ENCODE data around the gene KIF12. TPM values are rescaled to one million over a fixed set of nuclear protein-coding genes. Genes with fewer than 3 reads are reported as not detected.

Gene KIF12
- polyA plus RNA-seq, 3 donors: not detected

GRCh38 chr9:114119242-114120191 is 20.4 kb upstream of the KIF12 start:
- H3K36me3 Mint-ChIP-seq: no peaks in the 10 kb centered on the region
- Histone ChIP-seq H3K4me2 (replicated peaks; ENCODE audit: extremely low read depth, low read length, poor library complexity, severe bottlenecking) (no peak overlapping the region), H3K27ac (ENCODE audit: low read depth in 1 of 2, low read length in 2 of 2) (no peak overlapping the region), H3K9ac (ENCODE audit: insufficient read depth, low read length, poor library complexity, severe bottlenecking) (no peak overlapping the region), H3K9me3 (replicated peaks in 1 of 2; ENCODE audit: control insufficient read depth in 1 of 2, insufficient read depth in 1 of 2, low read length in 2 of 2) (no peaks in the 10 kb centered on the region), H4K20me1 (ENCODE audit: insufficient read depth, low read length) (no peaks in the 10 kb centered on the region), H3K79me2 (ENCODE audit: insufficient read depth, low read length) (no peaks in the 10 kb centered on the region), H3K4me1 (ENCODE audit: control insufficient read depth in 1 of 2, insufficient read depth in 2 of 2, low read length in 2 of 2) (no peaks in the 10 kb centered on the region), H3K27me3 (ENCODE audit: control insufficient read depth in 2 of 2, insufficient read depth in 2 of 2, low read length in 2 of 2) (no peaks in the 10 kb centered on the region), H3K36me3 (replicated peaks in 1 of 2; ENCODE audit: control insufficient read depth in 1 of 2, insufficient read depth in 2 of 2, low read length in 2 of 2) (no peaks in the 10 kb centered on the region), H3K4me3 (replicated peaks in 1 of 3; ENCODE audit: low read depth in 2 of 3, low read length in 3 of 3) (no peak overlapping the region), H2AFZ (ENCODE audit: insufficient read depth, low read depth, low read length, poor library complexity, severe bottlenecking) (no peak overlapping the region)
- DNase-seq: no peak
- peaks cover 0 to 2% (median 0%) of the 10 kb centered on the region in 7 donors for H3K9me3 Mint-ChIP-seq
- peak overlapping the region in 1 of 7 donors; percentile 7 for H3K27ac Mint-ChIP-seq
- WGBS (ENCODE audit: insufficient coverage): 71% methylated on average over 5 of the region's 9 CpGs
- intact Hi-C loops (cut with micrococcal nuclease): no loop called here
- peaks cover 7 to 23% (median 11%) of the 10 kb centered on the region in 3 donors for H3K27me3 Mint-ChIP-seq (ENCODE audit: low read depth in 3 of 3)
- H3K4me3 Mint-ChIP-seq: no peak overlapping the region
- no peaks in the 10 kb centered on the region for H3K4me1 Mint-ChIP-seq
- no peak for TF ChIP-seq CTCF (IDR thresholded peaks at IDR 0.05)

DNA sequence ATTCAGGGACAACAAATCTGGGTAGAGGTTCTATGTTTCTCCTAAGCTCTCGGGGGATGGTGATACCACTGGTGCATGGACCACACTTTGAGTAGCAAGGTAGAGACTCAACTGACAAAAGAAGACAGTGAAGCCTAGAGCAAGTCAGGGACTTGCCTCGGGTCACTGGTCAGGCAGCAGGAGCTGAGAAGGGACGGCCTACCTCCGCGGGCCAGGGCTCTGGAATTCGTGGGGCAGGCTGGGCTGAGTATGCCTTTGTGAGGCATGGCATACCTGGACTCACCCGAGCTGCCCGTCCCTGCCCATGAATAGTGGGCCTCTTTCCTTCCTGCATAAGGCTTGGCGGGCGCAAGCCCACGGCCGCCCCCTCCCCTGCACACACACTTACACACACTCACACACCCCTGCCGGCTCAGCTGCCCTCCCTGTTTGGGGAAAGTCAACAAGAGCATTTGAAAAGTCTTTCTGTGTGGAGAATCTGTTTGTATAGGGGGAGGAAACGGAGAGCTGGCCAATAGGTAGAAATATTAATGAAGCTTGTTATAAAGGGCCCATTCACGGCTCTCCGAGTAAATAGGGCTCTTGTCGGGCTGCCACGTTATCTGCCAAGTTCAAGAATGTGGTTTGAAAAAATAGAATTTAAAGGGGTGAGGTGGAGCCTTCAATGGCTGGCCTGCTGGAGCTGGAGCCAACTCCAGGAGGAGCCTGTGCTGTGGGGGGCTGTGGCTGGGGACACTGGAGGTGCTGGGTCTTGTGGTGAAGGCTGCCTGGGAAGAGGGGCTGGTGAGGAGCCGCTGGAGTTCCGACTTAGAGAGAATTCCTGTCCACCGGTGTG is 19.1 kb upstream of the KIF12 start:
- no peaks in the 10 kb centered on the region for H3K36me3 Mint-ChIP-seq
- H3K9ac ChIP-seq (ENCODE audit: insufficient read depth, low read length, poor library complexity, severe bottlenecking): no peak overlapping the region
- H4K20me1 ChIP-seq (ENCODE audit: insufficient read depth, low read length): no peaks in the 10 kb centered on the region
- no peaks in the 10 kb centered on the region for H3K36me3 ChIP-seq (replicated peaks in 1 of 2; ENCODE audit: control insufficient read depth in 1 of 2, insufficient read depth in 2 of 2, low read length in 2 of 2)
- no peak overlapping the region for H3K4me2 ChIP-seq (replicated peaks; ENCODE audit: extremely low read depth, low read length, poor library complexity, severe bottlenecking)
- no peaks in the 10 kb centered on the region for H3K4me1 ChIP-seq (ENCODE audit: control insufficient read depth in 1 of 2, insufficient read depth in 2 of 2, low read length in 2 of 2)
- WGBS (ENCODE audit: insufficient coverage): 80% methylated on average over 12 of the region's 21 CpGs
- no peak overlapping the region for H3K27ac ChIP-seq (ENCODE audit: low read depth in 1 of 2, low read length in 2 of 2)
- H2AFZ ChIP-seq (ENCODE audit: insufficient read depth, low read depth, low read length, poor library complexity, severe bottlenecking): no peak overlapping the region
- intact Hi-C loops (cut with micrococcal nuclease): no loop called here
- H3K27me3 ChIP-seq (ENCODE audit: control insufficient read depth in 2 of 2, insufficient read depth in 2 of 2, low read length in 2 of 2): no peaks in the 10 kb centered on the region
- TF ChIP-seq CTCF (IDR thresholded peaks at IDR 0.05): no peak
- no peak overlapping the region for H3K27ac Mint-ChIP-seq
- DNase-seq: no peak
- no peak overlapping the region for H3K4me3 Mint-ChIP-seq
- H3K27me3 Mint-ChIP-seq (ENCODE audit: low read depth in 3 of 3): peaks cover 5 to 21% (median 11%) of the 10 kb centered on the region in 3 donors
- no peaks in the 10 kb centered on the region for H3K4me1 Mint-ChIP-seq
- H3K79me2 ChIP-seq (ENCODE audit: insufficient read depth, low read length): no peaks in the 10 kb centered on the region
- H3K9me3 Mint-ChIP-seq: peaks cover 0 to 2% (median 0%) of the 10 kb centered on the region in 7 donors
- H3K9me3 ChIP-seq (replicated peaks in 1 of 2; ENCODE audit: control insufficient read depth in 1 of 2, insufficient read depth in 1 of 2, low read length in 2 of 2): no peaks in the 10 kb centered on the region
- H3K4me3 ChIP-seq (replicated peaks in 1 of 3; ENCODE audit: low read depth in 2 of 3, low read length in 3 of 3): no peak overlapping the region
